Articular chondrocyte of knee joint (primary cell): Measurements from ENCODE around the gene GMFB. TPM values are rescaled to one million over a fixed set of nuclear protein-coding genes. Genes with fewer than 3 reads are reported as not detected.

Source experiments
- total RNA-seq: library from RNA; depleted of rRNA; stranded (reverse); fragments of >200 nt; gene quantifications from 2 replicates; pipeline ENCODE4 v1.2.3, GENCODE V29; 2012

GMFB gene
- 135 and 140 TPM in 2 replicates for total RNA-seq

DNA sequence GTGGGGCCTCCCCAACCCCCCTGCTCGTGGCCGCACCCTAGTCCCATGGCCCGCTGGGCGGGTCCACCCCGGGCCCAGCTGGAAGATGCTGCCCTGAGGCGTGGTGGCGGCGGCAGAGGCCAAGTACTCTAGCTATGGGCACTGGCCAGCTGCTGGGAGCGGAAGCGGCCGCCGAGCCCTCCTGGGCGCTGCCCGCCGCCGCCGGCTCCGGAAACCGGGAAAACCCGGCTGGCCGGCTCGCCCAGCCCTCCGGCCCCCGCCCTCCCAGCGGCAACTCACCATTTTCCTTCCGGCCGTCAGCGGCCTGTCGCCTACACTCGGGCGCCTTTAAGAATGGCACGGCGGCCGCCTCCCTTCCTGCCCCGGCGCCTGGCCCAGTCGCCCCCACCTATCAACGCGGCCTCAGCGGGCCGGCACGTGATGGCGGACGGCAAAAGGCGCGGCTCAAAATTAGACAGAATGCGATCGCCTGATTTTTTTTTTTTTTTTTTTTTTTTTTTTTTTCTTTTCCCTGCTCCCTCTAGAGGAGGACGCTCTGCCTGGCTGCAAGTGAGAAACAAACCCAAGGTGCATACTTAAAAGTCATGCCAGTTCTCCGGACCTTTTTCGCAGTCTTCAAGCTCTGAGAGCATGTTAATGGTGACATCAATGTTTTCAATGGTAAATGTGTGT lies at the start of gene GMFB:
Gene GMFB (minus strand): TSS at position 335 of the 672 bp plus-strand sequence. CDS start 53 bp downstream, at position 282.

GRCh38 chr14:54509546-54510501 lies 21.0 kb upstream of the GMFB start, which contains the start of gene CGRRF1:
TSS of gene CGRRF1 (plus strand) at chr14:54509906. CDS start at chr14:54509960, 54 bp downstream.

GRCh38 chr14:54440873-54441868 lies 47.6 kb downstream of the GMFB start, which contains the start of gene CNIH1:
TSS of gene CNIH1 (minus strand) at chr14:54441374. CDS start at chr14:54441327, 47 bp downstream.

Other genes with a start within 250 kb of the GMFB start
- 61.0 and 73.4 TPM in 2 replicates for gene CDKN3, start 92.0 kb downstream of the GMFB start, total RNA-seq
- gene CNIH1, start 47.6 kb downstream of the GMFB start, total RNA-seq: 318 and 367 TPM in 2 replicates
- gene CGRRF1, start 20.9 kb upstream of the GMFB start, total RNA-seq: 18.9 and 21.8 TPM in 2 replicates
- gene SAMD4A, start 78.1 kb upstream of the GMFB start, total RNA-seq: 53.2 and 70.2 TPM in 2 replicates